Measurements from ENCODE around the gene PARD3B.

DNA sequence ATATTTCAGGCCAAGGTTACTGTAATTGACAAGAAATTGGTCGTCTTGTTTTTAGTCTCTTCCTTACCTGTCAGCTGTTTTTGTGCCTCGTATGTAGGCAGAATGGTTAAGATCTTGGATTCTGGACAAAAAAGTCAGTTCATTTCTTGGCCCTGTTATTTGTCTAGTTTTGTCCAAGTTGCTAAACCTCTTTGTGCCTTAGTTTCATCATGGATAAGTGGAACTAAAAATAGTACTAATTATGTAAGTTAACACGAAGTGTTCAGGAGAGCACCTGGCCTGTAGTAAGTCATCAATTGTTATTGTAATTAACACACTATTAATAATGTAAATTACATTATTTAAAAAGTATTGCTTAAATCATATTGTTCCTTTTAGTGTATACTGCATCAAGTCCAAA, 148.0 kb downstream of the PARD3B start:
- TF ChIP-seq, protein P1, sequence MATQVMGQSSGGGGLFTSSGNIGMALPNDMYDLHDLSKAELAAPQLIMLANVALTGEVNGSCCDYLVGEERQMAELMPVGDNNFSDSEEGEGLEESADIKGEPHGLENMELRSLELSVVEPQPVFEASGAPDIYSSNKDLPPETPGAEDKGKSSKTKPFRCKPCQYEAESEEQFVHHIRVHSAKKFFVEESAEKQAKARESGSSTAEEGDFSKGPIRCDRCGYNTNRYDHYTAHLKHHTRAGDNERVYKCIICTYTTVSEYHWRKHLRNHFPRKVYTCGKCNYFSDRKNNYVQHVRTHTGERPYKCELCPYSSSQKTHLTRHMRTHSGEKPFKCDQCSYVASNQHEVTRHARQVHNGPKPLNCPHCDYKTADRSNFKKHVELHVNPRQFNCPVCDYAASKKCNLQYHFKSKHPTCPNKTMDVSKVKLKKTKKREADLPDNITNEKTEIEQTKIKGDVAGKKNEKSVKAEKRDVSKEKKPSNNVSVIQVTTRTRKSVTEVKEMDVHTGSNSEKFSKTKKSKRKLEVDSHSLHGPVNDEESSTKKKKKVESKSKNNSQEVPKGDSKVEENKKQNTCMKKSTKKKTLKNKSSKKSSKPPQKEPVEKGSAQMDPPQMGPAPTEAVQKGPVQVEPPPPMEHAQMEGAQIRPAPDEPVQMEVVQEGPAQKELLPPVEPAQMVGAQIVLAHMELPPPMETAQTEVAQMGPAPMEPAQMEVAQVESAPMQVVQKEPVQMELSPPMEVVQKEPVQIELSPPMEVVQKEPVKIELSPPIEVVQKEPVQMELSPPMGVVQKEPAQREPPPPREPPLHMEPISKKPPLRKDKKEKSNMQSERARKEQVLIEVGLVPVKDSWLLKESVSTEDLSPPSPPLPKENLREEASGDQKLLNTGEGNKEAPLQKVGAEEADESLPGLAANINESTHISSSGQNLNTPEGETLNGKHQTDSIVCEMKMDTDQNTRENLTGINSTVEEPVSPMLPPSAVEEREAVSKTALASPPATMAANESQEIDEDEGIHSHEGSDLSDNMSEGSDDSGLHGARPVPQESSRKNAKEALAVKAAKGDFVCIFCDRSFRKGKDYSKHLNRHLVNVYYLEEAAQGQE (IDR thresholded peaks at IDR 0.05; ENCODE audit: insufficient read depth in 1 of 2, low read depth in 2 of 2, low read length in 1 of 2) = no peak
- TF ChIP-seq, protein P2, sequence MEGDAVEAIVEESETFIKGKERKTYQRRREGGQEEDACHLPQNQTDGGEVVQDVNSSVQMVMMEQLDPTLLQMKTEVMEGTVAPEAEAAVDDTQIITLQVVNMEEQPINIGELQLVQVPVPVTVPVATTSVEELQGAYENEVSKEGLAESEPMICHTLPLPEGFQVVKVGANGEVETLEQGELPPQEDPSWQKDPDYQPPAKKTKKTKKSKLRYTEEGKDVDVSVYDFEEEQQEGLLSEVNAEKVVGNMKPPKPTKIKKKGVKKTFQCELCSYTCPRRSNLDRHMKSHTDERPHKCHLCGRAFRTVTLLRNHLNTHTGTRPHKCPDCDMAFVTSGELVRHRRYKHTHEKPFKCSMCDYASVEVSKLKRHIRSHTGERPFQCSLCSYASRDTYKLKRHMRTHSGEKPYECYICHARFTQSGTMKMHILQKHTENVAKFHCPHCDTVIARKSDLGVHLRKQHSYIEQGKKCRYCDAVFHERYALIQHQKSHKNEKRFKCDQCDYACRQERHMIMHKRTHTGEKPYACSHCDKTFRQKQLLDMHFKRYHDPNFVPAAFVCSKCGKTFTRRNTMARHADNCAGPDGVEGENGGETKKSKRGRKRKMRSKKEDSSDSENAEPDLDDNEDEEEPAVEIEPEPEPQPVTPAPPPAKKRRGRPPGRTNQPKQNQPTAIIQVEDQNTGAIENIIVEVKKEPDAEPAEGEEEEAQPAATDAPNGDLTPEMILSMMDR (IDR thresholded peaks at IDR 0.05) = no peak
- TF ChIP-seq POLR2AphosphoS5 (IDR thresholded peaks at IDR 0.05; ENCODE audit: low read depth, low read length) = no peak

Measured in Panc1 (cell line).